ENCODE results near the gene WDR86.

WDR86 gene

DNA sequence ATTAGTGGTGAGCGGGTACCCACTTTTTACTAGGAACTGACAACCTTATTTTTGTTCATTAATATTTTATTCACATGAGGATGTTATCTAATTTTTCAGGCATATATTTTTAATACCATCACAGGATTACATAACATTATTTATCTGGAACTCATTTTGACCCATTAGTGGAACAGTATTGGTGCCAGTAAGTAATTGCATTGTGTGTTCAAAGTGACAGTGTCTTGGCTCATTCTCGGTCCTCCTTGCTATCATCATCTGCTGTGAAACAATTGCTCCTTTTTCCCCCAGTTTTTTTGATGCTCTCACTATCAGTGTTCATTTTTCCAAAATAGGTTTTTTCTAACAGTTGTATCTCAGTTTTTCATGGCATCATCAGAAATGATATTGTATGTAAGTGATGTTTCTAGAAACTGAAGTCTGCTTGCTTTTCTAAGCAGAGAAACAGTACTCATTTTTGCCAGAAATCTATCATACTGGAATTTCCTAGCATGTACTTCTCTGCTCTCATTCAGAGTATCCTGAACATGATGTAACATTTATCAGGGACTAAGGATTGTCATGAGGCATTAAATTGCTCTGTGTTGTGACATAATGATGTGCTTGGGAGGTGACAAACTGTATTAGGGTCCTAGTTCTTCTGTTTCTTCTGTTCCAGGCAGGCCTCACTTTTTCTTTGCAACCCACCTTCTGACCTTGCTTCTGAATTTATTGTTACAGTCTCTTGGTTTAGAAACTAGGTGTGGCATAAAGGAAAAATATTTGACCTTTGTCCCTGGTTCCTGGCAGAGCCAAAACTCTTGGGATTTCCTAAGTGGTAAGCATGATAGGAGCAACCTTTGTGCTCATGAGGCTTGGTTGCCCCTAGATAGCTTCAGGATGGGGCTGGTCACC lies 64.0 kb downstream of the WDR86 start:
- DNase-seq, result no peak

DNA sequence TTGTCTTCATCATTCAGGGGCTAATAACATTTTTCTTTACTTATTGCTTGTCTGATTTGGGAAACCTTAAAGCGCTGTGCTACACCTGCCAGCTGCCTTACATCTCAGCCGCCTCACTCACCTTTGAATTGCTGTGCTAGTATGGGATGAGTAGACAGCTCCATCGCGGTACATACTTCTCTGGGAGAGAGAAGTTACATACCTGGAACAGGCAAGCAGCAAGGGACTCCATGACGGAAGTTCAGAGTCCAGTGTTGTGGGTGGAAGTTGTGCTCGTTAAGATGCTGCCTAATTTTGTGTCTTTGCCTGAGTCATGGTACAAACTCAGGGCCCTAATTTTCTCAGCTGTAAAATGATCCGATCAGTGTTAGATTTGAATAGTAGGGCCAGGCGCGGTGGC lies 66.3 kb downstream of the WDR86 start:
- DNase-seq, result no peak

DNA sequence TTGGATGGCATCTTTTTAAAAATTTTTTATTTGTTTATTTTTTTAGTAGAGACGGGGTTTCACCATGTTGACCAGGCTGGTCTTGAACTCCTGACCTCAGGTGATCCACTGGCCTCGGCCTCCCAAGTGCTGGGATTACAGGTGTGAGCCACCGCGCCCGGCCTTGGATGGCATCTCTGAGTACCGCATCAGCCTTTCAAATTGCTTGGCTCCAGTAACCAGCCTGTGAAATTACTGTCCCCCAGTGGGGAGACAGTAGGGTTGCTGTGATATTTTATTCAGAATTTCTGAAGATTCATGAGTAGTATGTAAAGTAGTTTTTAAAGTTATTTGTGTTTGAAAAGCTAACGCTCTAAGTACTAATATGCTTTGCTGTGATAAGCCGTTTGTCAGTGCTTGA lies 67.0 kb downstream of the WDR86 start:
- no peak for DNase-seq

DNA sequence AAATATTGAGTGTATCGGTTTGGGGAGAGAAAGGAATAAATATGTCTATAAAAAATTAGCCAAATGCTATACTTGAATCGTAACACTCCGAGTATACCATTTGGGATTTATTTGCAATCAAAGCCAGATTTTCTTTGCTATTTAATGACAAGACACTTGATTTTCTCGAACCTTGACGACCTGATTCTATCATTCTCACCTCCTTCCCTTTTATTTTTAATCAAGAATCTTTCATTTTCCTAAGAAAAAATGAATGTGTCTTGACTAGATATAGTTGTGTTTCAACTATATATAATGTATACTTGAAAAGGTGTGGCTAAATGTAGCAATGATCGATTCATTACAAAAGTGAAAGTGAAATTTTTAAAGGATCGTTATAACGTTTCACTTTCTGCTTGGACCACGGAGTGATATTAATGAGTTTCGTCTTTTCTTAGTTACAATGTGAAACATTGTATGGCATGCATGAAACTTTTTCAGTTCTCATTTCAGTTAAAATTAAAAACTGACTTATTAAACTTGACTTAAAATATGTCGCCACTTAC lies 67.7 kb downstream of the WDR86 start:
- DNase-seq, result no peak

DNA sequence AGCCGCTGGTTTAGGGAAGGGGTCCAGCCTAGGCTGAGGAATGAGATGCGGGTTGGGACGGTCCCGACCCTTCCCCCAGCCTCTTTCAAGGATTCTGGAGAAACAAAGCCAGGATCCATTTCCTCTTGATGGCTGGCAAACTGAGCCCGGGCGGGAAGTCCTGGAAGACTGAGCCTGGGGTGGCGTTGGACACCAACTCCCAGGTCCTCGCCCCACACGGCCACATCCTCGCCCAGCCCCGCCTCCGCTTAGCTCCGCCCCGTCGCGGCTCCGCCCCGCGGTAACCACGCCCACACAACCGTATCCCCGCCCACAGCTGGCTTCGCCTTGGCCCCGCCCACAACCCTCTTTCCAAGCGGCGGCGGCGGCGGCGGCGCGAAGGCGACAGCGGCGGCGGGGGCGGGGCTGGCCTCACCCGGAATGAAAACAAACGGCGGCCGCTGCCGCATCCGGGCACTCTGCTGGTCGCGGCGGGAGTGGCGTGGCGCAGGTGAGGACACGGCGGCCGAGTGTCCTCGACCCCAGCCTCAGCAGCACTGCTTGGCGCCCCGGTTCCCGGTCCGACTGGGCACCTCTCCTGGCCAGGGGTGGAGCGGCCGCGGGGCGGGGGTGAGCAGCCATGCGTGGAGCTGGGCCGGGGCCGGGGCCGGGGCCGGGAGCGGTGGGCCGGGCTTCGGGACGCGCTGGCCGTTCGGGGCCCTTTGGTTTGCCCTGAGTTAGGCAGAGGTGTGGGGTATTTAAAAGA lies 68.3 kb downstream of the WDR86 start, which contains the start of gene NUB1:
TSS of gene NUB1 (plus strand) at position 456 of the 745 bp plus-strand sequence. CDS start 3,538 bp downstream, outside the sequence.
- peak; percentile 94 for DNase-seq

DNA sequence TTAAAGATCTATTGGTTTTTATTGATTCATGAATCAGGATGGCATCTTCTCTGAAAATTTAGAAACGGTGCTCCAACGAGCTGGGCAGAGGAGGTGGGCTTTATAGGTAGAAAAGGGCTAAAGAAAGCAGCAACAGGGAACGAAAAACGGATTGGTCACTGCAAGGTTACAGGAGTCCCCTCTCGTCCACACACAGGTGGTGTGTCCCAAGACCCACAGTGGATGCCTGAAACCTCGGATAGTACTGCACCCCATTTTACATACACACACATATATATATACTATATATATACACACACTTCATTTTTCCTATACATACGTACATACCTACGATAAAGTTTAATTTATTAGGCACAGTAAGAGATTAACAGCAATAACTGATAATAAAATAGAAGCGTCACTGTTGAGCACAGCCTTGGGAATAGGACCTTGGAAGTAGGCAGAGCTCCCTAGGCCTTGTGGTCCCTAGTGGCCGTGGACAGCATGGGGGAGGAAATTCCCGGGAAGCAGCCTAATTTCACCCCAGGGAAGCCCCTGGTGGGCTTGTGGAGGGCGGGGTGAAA lies 69.0 kb downstream of the WDR86 start:
- no peak for DNase-seq

DNA sequence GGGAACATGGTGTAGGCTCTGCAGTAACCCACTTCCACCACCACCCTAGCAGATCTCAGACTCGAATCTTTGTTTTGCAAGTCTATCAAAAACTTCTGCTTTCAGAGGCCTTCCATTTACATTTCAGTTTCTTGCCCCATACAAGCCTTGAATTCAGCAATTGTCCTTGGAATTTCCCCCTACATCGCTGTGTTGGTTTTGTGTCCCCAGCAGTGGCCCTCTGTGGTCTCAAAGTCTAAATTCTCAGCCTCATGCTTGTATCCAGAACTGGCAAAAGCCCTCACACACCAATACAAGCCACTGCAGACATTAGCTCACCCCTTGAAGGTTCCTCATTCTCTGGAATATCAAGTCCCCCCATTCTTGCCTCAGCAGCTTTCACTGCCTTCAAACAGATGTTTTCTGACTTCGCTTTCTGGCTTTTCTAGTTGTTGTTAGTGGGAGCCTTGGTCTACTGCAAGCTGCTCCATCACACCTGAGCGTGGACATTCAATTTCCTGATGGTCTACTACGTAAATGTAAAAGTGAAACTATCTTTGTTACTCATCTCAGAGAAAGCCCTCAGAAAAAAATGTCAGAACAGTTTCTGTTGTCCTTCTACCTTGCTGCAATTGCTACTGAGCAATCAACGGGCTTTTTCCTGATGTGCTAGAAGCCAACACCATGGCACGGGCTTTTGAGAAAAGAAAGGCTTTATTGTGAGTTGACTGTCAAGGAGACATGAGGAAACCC lies 70.0 kb downstream of the WDR86 start:
- DNase-seq, result no peak

DNA sequence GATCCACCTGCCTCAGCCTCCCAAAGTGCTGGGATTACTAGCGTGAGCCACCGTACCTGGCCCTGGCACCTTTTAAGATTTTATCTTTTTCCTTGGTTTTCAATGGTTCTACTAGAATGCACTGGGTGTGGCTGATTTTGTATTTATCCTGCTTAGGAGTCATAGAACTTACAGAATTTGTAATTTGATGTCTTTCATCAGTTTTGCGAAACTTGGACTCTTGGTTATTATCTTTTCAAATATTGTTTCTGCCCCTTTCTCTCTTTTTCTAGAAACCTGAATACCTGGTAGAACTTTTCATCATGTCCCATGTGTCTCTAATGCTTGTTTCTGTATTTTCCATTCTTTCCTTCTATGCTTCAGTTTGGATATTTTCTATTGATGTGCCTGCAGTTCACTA lies 71.0 kb downstream of the WDR86 start:
- no peak for DNase-seq

DNA sequence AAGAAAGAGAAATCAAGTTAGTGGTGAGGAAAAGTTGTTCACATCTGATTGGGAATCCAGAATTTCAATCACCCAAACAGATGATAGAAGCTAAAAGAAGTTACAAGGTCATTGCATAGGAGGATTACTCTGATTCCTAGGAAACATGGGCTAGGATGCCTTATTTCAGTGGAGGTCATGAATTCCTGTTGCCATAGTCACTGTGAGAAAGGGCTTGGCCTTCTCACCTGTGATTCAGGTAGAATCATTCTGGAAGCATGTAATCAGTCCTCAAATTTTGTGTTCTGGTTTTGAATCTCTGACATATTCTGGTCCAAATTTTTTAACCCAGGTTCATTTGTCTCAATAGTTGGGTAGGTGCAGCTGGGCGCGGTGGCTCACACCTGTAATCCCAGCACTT lies 72.5 kb downstream of the WDR86 start:
- no peak for DNase-seq

DNA sequence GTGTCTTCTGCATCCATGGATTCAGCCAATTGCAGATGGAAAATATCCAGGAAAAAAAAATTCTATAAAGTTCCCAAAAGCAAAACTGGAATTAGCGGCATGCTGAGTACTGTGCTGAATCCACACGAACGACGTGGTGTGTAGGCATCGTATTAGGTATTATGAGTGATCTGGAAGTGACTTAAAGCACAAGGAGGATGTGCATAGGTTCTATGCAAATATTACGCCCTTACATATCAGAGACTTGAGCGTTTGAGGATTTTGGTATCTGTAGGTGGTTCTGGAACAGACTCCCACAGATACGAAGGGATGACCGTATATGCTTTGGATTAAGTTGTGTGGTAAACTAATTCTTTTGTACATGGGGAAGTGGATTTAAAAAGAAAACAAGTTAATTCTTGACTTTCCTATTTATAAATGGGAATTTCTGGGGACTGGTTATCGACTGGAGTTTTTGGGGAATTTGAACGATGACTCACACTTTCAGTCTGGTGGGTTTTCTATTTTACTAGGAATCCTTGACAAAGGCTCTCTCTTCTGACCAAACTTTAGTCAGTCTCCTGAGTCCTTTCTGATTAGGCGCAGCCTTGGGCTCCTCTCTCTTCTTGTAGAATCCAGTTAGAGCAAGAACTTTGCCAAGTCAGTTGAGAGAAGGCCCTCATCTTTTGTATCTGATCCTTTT lies 73.7 kb downstream of the WDR86 start:
- no peak for DNase-seq

DNA sequence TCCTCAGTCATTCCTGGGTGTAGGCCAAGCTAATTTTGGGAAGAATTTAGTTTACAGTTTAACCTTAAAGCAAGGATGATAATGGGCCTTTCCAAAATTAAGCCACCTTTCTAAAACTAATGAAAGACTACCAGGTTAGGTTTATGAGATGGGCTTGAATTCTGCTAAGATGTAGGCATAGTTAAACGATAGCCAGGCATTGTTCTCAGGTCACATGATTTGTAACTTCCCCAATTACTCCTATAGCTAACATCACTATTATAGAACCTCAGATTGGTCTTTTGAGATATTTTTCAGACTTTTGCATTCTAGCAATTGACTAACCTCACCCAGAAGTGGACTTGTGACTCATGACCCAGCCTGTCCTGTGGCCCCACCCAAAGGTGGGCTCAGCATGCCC lies 75.2 kb downstream of the WDR86 start:
- DNase-seq, result no peak
